GM12891 (cell line): ENCODE measurements around the gene BDP1.

Source experiments
- POLR2A ChIP-seq: IDR thresholded peaks from 2 replicates; pipeline ENCODE4 v1.6.1; 2011; ENCODE audit warnings: low read depth, low read length, control low read depth
- TAF1 ChIP-seq: IDR thresholded peaks from 2 replicates; pipeline ENCODE4 v1.6.1; 2011; ENCODE audit warnings: low read depth, low read length, control low read depth

GRCh38 chr5:71573591-71573990, 118.1 kb downstream of the BDP1 start:
- no peak for TF ChIP-seq POLR2A
- TF ChIP-seq TAF1: no peak
